SK-N-MC (cell line): ENCODE data around the gene SH3D19.
"Not testable (repeated sequence)": the region's sequence is repeated elsewhere in the genome, so short reads cannot be mapped to it uniquely, and the experiment has no call there.

Experiments
- DNase-seq: peaks from one replicate; pipeline ENCODE4 v3.0.0-alpha.2; 2011; ENCODE audit warnings: low read depth, low spot score
- H3K27ac ChIP-seq: fragments of 200-600 bp; sonication (generic); 2 replicates; pipeline ENCODE4 v1.5.1; 2016; ENCODE audit warnings: mixed run types
- H3K36me3 ChIP-seq: fragments of 200-600 bp; sonication (generic); 2 replicates; pipeline ENCODE4 v1.6.1; 2017; ENCODE audit warnings: antibody characterized with exemption, low read length, mixed read lengths; ENCODE audit not compliant: insufficient read depth
- H3K4me3 ChIP-seq: fragments of 200-600 bp; sonication (generic); 2 replicates; pipeline ENCODE4 v1.5.1; 2016
- H3K9ac ChIP-seq: fragments of 200-600 bp; sonication (generic); 2 replicates; pipeline ENCODE4 v1.8.0; 2017; ENCODE audit warnings: mixed run types, mixed read lengths; ENCODE audit not compliant: insufficient read length
- H3K9me3 ChIP-seq: fragments of 200-600 bp; sonication (generic); 2 replicates; pipeline ENCODE4 v1.6.1; 2017; ENCODE audit warnings: low read depth, mild to moderate bottlenecking, antibody characterized with exemption, low read length, moderate library complexity, mixed read lengths
- EZH2 ChIP-seq: fragments of 200-600 bp; sonication (generic); IDR thresholded peaks from one replicate; pipeline ENCODE4 v1.6.1; 2017; ENCODE audit warnings: antibody characterized with exemption
- FOXP2 ChIP-seq: optimal IDR thresholded peaks from 2 replicates; pipeline ENCODE3; 2011; ENCODE audit warnings: mild to moderate bottlenecking, moderate library complexity; ENCODE audit not compliant: insufficient read depth; ENCODE audit errors: extremely low read length, control extremely low read depth
- POLR2AphosphoS5 ChIP-seq: IDR thresholded peaks from 2 replicates; pipeline ENCODE4 v1.6.1; 2012; ENCODE audit warnings: mild to moderate bottlenecking, low read depth, low read length, borderline replicate concordance

The SH3D19 gene

GRCh38 chr4:151324124-151324751, 1.2 kb downstream of the SH3D19 start:
- Histone ChIP-seq H3K9me3 (no peaks in the 10 kb centered on the region), H3K36me3 (no peaks in the 10 kb centered on the region), H3K27ac (no peak overlapping the region), H3K4me3 (peak overlapping the region; percentile 88; the same call in 1 of the 2 replicates), H3K9ac (no peak overlapping the region)
- DNase-seq = no peak
- no peak for TF ChIP-seq FOXP2
- no peak for TF ChIP-seq POLR2AphosphoS5

- TF ChIP-seq POLR2AphosphoS5 (no peak), EZH2 (no peak), FOXP2 (no peak)
- Histone ChIP-seq H3K36me3 (no peaks in the 10 kb centered on the region), H3K27ac (no peak overlapping the region), H3K9ac (no peak overlapping the region), H3K4me3 (no peak overlapping the region), H3K9me3 (no peaks in the 10 kb centered on the region)
- DNase-seq = no peak
Measured at GRCh38 chr4:151323667-151324066, 1.7 kb downstream of the SH3D19 start.

GRCh38 chr4:151322570-151322969, 2.8 kb downstream of the SH3D19 start:
- TF ChIP-seq FOXP2 = no peak
- no peak for TF ChIP-seq POLR2AphosphoS5
- TF ChIP-seq EZH2 = no peak
- Histone ChIP-seq H3K9me3 (no peaks in the 10 kb centered on the region), H3K9ac (no peak overlapping the region), H3K4me3 (no peak overlapping the region), H3K27ac (no peak overlapping the region), H3K36me3 (no peaks in the 10 kb centered on the region)
- no peak for DNase-seq

DNA sequence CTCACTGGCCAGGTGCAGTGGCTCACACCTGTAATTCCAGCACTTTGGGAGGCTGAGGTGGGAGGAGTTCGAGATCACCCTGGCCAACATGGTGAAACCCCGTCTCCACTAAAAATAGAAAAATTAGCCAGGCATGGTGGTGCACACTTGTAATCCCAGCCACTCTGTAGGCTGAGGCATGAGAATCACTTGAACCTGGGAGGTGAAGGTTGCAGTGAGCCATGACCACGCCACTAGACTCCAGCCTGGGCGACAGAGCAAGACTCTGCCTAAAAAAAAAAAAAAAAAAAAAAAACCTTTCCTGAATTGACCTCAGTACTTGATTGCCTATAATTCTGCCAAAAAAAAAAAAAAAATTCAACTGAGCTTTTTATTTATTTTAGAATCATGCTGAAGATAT, 3.2 kb downstream of the SH3D19 start:
- H3K4me3 ChIP-seq, H3K9me3 ChIP-seq, H3K27ac ChIP-seq, H3K36me3 ChIP-seq, DNase-seq, H3K9ac ChIP-seq: not testable (repeated sequence)

DNA sequence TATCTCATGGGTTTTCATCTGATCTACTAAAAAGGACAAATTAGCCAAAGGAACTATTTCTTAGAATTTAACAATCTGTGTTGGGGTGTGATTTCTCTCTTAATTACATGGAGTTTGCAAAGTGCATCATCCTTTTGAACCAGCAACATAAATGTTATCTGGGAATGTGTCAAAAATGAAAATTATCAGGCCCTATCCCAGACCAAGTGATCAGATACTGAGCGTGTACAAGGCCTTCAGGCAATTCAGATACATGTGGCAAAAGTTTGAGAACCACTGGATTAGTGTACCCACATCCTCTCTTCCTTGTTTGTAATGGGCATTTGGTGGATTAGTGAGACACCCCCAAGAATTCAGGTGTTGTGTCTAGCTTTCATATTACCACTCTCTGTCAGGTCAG, 3.8 kb downstream of the SH3D19 start:
- H3K9ac ChIP-seq = no peak overlapping the region
- no peaks in the 10 kb centered on the region for H3K9me3 ChIP-seq
- DNase-seq = no peak
- H3K36me3 ChIP-seq = no peaks in the 10 kb centered on the region
- H3K27ac ChIP-seq = no peak overlapping the region
- TF ChIP-seq EZH2 (no peak), FOXP2 (no peak), POLR2AphosphoS5 (no peak)
- H3K4me3 ChIP-seq = no peak overlapping the region

GRCh38 chr4:151319490-151319889, 5.9 kb downstream of the SH3D19 start:
- no peaks in the 10 kb centered on the region for H3K9me3 ChIP-seq
- H3K4me3 ChIP-seq = no peak overlapping the region
- no peak overlapping the region for H3K9ac ChIP-seq
- no peaks in the 10 kb centered on the region for H3K36me3 ChIP-seq
- no peak overlapping the region for H3K27ac ChIP-seq
- TF ChIP-seq FOXP2 (no peak), EZH2 (no peak), POLR2AphosphoS5 (no peak)
- DNase-seq = no peak

- Histone ChIP-seq H3K4me3 (no peak overlapping the region), H3K27ac (no peak overlapping the region), H3K9me3 (no peaks in the 10 kb centered on the region), H3K36me3 (no peaks in the 10 kb centered on the region), H3K9ac (no peak overlapping the region)
- no peak for DNase-seq
- no peak for TF ChIP-seq EZH2
- no peak for TF ChIP-seq FOXP2
- no peak for TF ChIP-seq POLR2AphosphoS5
Measured at GRCh38 chr4:151318307-151319006, 6.9 kb downstream of the SH3D19 start.

- Histone ChIP-seq H3K9me3 (no peaks in the 10 kb centered on the region), H3K36me3 (no peaks in the 10 kb centered on the region), H3K4me3 (no peak overlapping the region), H3K27ac (no peak overlapping the region), H3K9ac (no peak overlapping the region)
- TF ChIP-seq EZH2 (no peak), POLR2AphosphoS5 (no peak), FOXP2 (no peak)
- no peak for DNase-seq
Measured at GRCh38 chr4:151316645-151317044, 8.8 kb downstream of the SH3D19 start.

GRCh38 chr4:151315212-151315886, 10.1 kb downstream of the SH3D19 start:
- TF ChIP-seq FOXP2 (no peak), EZH2 (no peak), POLR2AphosphoS5 (no peak)
- H3K9ac ChIP-seq = no peak overlapping the region
- DNase-seq = no peak
- no peaks in the 10 kb centered on the region for H3K9me3 ChIP-seq
- no peak overlapping the region for H3K4me3 ChIP-seq
- H3K36me3 ChIP-seq = no peaks in the 10 kb centered on the region
- H3K27ac ChIP-seq = no peak overlapping the region
